ENCODE results near the gene AP1G1. TPM values are rescaled to one million over a fixed set of nuclear protein-coding genes. Genes with fewer than 3 reads are reported as not detected.

Gene AP1G1
- total and polyA plus RNA-seq, 10 of the 15 experiments (the other 5 are each of a cell fraction or from before 2014, with no cell fraction given): 5.9 to 83.7 (median 47.8) TPM

DNA sequence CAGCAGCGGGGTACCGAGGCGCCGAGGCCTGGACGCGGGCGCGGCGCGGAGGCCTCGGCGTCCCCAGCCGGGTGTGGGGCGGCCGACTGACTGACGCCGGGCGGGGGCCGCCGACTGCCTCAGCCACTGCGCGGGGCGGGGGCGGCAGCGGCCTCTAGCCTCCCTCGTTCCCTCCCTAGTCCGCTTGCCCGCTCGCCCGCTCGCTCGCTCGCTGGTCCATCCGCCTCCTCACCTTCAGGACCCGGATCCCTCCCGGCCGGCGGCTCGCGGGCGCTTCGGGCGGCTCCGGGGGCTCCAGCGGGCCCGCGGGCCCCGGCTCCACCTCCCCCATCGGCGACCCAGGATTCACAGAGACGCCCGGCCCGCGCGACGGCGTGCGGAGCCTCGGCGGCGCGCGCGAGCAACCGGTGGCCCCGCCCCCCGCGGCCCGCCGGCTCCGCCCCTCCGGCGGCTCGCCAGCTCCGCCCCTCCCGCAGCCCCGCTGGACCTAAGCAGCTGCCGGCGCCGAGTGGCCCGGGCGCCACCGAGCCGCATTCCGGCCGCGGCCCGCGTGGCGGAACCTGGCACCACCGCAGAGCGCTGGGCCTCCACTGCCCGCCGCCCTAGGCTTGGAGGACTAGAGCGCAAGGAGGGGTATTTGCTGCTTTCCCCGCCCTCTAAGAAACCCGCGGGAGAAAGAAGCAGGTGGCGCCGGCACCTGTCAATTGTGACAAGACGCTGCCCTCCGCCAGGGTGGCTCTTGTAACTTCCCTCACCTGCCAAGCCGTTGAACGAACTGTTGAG lies 84.9 kb downstream of the AP1G1 start:
- in situ Hi-C loops (cut with MboI): no loop called here
- ChIA-PET RAD21 (ENCODE audit: unreplicated experiment) (interaction anchor here (0.6 to 1.5 kb wide), 5 partner anchors 115 to 161 kb away, joined by 3 to 5 read pairs (median 3); partner anchors contain the start of gene ZNF821), SMC1A (ENCODE audit: uncharacterized antibody, unreplicated experiment) (no interaction called here), POLR2A (interaction anchor here (0.6 kb wide), 1 partner anchor 841 kb away, joined by 3 read pairs; no protein-coding TSS in a partner anchor), CTCF (interaction anchor here (0.6 kb wide), 1 partner anchor 405 kb away, joined by 3 read pairs; no protein-coding TSS in a partner anchor)
- peak; percentile 83 for ATAC-seq
- peak overlapping the region; percentile 85 for H3K4me2 ChIP-seq (ENCODE audit: control insufficient read depth, insufficient read depth)
- no peak for FAIRE-seq
- H3K4me3 ChIP-seq: peak overlapping the region; percentile 81
- peak overlapping the region; percentile 58 for H3K27ac ChIP-seq (ENCODE audit: control insufficient read depth, insufficient read depth)
- intact Hi-C loops (cut with micrococcal nuclease; ENCODE audit: unreplicated experiment): loop anchor here (1.0 kb wide), 1 partner anchor 160 kb away; no protein-coding TSS in a partner anchor
- no peaks in the 10 kb centered on the region for H3K27me3 ChIP-seq (replicated peaks in 1 of 2; ENCODE audit: control insufficient read depth in 2 of 2, insufficient read depth in 2 of 2, low read length in 1 of 2)
- BruUV-seq (replicated peaks): no TSS peak
- WGBS (ENCODE audit: insufficient coverage, insufficient replicate concordance, low lambda C conversion rate, missing lambda C conversion rate): under 1% methylated on average over 56 of the region's 104 CpGs
- no peaks in the 10 kb centered on the region for H3K9me3 ChIP-seq (replicated peaks; ENCODE audit: control insufficient read depth, insufficient read depth, low read length)
- peaks cover 5% of the 10 kb centered on the region for H3K79me2 ChIP-seq (ENCODE audit: control insufficient read depth, insufficient read depth, low read length)
- peak overlapping the region; percentile 67 for H3K9ac ChIP-seq (ENCODE audit: control insufficient read depth, insufficient read depth, low read length)
- peaks cover 14% of the 10 kb centered on the region for H3K4me1 ChIP-seq (ENCODE audit: control insufficient read depth, insufficient read depth, low read length)
- no peak for DNase-seq (ENCODE audit: low read depth, low spot score)
- no peaks in the 10 kb centered on the region for H4K20me1 ChIP-seq (ENCODE audit: control insufficient read depth, insufficient read depth)
- H3K36me3 ChIP-seq (ENCODE audit: control insufficient read depth in 2 of 2, insufficient read depth in 2 of 2, low read length in 1 of 2): no peaks in the 10 kb centered on the region
- H2AFZ ChIP-seq (ENCODE audit: control insufficient read depth, low read depth, low read length): peak overlapping the region; percentile 90
- TF ChIP-seq HDAC2 (IDR thresholded peaks at IDR 0.05): no peak
- TF ChIP-seq YBX1 (IDR thresholded peaks at IDR 0.05): no peak
- no peak for TF ChIP-seq BCL11A (IDR thresholded peaks at IDR 0.05; ENCODE audit: low read depth, low read length)
- TF ChIP-seq, protein P1, sequence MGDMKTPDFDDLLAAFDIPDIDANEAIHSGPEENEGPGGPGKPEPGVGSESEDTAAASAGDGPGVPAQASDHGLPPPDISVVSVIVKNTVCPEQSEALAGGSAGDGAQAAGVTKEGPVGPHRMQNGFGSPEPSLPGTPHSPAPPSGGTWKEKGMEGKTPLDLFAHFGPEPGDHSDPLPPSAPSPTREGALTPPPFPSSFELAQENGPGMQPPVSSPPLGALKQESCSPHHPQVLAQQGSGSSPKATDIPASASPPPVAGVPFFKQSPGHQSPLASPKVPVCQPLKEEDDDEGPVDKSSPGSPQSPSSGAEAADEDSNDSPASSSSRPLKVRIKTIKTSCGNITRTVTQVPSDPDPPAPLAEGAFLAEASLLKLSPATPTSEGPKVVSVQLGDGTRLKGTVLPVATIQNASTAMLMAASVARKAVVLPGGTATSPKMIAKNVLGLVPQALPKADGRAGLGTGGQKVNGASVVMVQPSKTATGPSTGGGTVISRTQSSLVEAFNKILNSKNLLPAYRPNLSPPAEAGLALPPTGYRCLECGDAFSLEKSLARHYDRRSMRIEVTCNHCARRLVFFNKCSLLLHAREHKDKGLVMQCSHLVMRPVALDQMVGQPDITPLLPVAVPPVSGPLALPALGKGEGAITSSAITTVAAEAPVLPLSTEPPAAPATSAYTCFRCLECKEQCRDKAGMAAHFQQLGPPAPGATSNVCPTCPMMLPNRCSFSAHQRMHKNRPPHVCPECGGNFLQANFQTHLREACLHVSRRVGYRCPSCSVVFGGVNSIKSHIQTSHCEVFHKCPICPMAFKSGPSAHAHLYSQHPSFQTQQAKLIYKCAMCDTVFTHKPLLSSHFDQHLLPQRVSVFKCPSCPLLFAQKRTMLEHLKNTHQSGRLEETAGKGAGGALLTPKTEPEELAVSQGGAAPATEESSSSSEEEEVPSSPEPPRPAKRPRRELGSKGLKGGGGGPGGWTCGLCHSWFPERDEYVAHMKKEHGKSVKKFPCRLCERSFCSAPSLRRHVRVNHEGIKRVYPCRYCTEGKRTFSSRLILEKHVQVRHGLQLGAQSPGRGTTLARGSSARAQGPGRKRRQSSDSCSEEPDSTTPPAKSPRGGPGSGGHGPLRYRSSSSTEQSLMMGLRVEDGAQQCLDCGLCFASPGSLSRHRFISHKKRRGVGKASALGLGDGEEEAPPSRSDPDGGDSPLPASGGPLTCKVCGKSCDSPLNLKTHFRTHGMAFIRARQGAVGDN (IDR thresholded peaks at IDR 0.05): peak; percentile 20; the same call in 1 of the 2 replicates
- peak; percentile 57; the same call in 1 of the 2 replicates for TF ChIP-seq POLR2A (IDR thresholded peaks at IDR 0.05; ENCODE audit: low read depth, low read length)
- peak; percentile 52 for TF ChIP-seq IKZF1 (conservative IDR thresholded peaks at IDR 0.05)
- TF ChIP-seq, protein P2, sequence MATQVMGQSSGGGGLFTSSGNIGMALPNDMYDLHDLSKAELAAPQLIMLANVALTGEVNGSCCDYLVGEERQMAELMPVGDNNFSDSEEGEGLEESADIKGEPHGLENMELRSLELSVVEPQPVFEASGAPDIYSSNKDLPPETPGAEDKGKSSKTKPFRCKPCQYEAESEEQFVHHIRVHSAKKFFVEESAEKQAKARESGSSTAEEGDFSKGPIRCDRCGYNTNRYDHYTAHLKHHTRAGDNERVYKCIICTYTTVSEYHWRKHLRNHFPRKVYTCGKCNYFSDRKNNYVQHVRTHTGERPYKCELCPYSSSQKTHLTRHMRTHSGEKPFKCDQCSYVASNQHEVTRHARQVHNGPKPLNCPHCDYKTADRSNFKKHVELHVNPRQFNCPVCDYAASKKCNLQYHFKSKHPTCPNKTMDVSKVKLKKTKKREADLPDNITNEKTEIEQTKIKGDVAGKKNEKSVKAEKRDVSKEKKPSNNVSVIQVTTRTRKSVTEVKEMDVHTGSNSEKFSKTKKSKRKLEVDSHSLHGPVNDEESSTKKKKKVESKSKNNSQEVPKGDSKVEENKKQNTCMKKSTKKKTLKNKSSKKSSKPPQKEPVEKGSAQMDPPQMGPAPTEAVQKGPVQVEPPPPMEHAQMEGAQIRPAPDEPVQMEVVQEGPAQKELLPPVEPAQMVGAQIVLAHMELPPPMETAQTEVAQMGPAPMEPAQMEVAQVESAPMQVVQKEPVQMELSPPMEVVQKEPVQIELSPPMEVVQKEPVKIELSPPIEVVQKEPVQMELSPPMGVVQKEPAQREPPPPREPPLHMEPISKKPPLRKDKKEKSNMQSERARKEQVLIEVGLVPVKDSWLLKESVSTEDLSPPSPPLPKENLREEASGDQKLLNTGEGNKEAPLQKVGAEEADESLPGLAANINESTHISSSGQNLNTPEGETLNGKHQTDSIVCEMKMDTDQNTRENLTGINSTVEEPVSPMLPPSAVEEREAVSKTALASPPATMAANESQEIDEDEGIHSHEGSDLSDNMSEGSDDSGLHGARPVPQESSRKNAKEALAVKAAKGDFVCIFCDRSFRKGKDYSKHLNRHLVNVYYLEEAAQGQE (IDR thresholded peaks at IDR 0.05; ENCODE audit: low read depth, low read length): no peak
- TF ChIP-seq YY1 (IDR thresholded peaks at IDR 0.05; ENCODE audit: low read depth, low read length): no peak; the same call in 1 of the 2 replicates
- TF ChIP-seq, protein P3, sequence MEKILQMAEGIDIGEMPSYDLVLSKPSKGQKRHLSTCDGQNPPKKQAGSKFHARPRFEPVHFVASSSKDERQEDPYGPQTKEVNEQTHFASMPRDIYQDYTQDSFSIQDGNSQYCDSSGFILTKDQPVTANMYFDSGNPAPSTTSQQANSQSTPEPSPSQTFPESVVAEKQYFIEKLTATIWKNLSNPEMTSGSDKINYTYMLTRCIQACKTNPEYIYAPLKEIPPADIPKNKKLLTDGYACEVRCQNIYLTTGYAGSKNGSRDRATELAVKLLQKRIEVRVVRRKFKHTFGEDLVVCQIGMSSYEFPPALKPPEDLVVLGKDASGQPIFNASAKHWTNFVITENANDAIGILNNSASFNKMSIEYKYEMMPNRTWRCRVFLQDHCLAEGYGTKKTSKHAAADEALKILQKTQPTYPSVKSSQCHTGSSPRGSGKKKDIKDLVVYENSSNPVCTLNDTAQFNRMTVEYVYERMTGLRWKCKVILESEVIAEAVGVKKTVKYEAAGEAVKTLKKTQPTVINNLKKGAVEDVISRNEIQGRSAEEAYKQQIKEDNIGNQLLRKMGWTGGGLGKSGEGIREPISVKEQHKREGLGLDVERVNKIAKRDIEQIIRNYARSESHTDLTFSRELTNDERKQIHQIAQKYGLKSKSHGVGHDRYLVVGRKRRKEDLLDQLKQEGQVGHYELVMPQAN (conservative IDR thresholded peaks at IDR 0.05): peak; percentile 50
- no peak for TF ChIP-seq MEF2B (IDR thresholded peaks at IDR 0.05; ENCODE audit: partially characterized antibody, poor library complexity, severe bottlenecking)
- TF ChIP-seq DPF2 (IDR thresholded peaks at IDR 0.05): peak; percentile 75; the same call in 1 of the 2 replicates
- TF ChIP-seq, protein P4, sequence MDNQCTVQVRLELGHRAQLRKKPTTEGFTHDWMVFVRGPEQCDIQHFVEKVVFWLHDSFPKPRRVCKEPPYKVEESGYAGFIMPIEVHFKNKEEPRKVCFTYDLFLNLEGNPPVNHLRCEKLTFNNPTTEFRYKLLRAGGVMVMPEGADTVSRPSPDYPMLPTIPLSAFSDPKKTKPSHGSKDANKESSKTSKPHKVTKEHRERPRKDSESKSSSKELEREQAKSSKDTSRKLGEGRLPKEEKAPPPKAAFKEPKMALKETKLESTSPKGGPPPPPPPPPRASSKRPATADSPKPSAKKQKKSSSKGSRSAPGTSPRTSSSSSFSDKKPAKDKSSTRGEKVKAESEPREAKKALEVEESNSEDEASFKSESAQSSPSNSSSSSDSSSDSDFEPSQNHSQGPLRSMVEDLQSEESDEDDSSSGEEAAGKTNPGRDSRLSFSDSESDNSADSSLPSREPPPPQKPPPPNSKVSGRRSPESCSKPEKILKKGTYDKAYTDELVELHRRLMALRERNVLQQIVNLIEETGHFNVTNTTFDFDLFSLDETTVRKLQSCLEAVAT (IDR thresholded peaks at IDR 0.05): no peak
